Lower lobe of right lung (tissue), 2 donors: Measurements from ENCODE around the gene CSH1. TPM values are rescaled to one million over a fixed set of nuclear protein-coding genes. Genes with fewer than 3 reads are reported as not detected.

Experiments
- ATAC-seq, 2 donors: fragments of 200-7000 bp; cut with Tn5 transposase; one replicate each; pipeline ENCODE4 v1.9.1; 2020 to 2022; ENCODE audit warnings: mild to moderate bottlenecking in 2 of 2, moderate library complexity in 2 of 2
- DNase-seq: peaks from one replicate; pipeline ENCODE4 v3.0.0-alpha.2; 2020
- H3K27ac ChIP-seq: fragments of 200-600 bp; one replicate; pipeline ENCODE4 v1.8.0; 2022
- H3K27me3 ChIP-seq: fragments of 200-600 bp; one replicate; pipeline ENCODE4 v1.8.0; 2022; ENCODE audit warnings: low read depth
- H3K36me3 ChIP-seq: fragments of 200-600 bp; one replicate; pipeline ENCODE4 v1.8.0; 2022; ENCODE audit warnings: mild to moderate bottlenecking
- H3K4me1 ChIP-seq: fragments of 200-600 bp; one replicate; pipeline ENCODE4 v1.8.0; 2022
- H3K4me3 ChIP-seq: fragments of 200-600 bp; one replicate; pipeline ENCODE4 v1.8.0; 2022; ENCODE audit warnings: mild to moderate bottlenecking
- H3K9me3 ChIP-seq: fragments of 200-600 bp; one replicate; pipeline ENCODE4 v1.8.0; 2022
- intact Hi-C: fragments of 100-400 bp; cut with DNase I; formaldehyde crosslinking; loops from one replicate; pipeline ENCODE4 v1.11.0; 2022
- total RNA-seq: library from RNA; stranded (reverse); fragmentation: NEBNext Ultra II Directional; extraction: Animal tissue kit (Norgen Biotek cat#: 25700); gene quantifications from one replicate; pipeline ENCODE4 v1.2.1, GENCODE V29; 2021
- TF ChIP-seq, protein P1 (sequence below): fragments of 200-600 bp; IDR thresholded peaks from one replicate; pipeline ENCODE4 v1.8.0; 2022; ENCODE audit warnings: antibody characterized with exemption, mild to moderate bottlenecking
- donor health status: DM: no; HTN: yes; CAD: no; lungs with severe emphysema.

Gene CSH1
- total RNA-seq, 1 donor from 2014 or later, result not detected

DNA sequence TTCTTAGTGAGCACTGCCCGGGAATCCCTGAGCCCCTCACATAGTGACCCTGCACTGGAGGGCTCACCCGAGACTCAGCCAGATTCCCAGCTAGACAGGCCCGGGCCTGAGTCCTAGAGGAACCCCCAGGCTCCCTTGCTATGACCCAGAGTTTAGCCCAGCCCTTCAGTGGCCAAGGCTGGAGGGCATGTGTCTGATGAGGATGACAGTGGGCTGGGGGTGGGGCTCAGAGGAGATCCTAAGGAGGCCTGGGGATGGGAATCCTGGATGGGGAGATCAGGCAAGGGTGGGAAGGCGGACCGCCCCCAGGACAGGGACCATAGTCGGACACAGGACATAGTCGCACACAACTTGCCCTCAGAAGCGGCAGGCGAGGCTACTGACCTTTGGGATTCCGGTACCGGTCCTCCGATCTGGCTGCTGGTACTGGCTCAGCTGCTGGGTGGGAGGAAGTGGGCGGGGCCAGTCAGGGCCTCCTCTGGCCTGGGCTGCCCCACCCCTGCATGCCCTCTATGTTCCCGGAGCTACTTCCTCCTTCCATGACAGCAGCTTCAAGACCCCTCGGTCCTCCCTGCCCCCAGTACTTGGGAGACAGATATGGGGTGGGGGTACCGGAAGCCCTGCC lies 34.7 kb upstream of the CSH1 start:
- Histone ChIP-seq H3K9me3 (no peaks in the 10 kb centered on the region), H3K27me3 (no peaks in the 10 kb centered on the region), H3K27ac (peak overlapping the region; percentile 67), H3K36me3 (no peaks in the 10 kb centered on the region), H3K4me1 (peaks cover 20% of the 10 kb centered on the region), H3K4me3 (peak overlapping the region; percentile 33)
- TF ChIP-seq, protein P1, sequence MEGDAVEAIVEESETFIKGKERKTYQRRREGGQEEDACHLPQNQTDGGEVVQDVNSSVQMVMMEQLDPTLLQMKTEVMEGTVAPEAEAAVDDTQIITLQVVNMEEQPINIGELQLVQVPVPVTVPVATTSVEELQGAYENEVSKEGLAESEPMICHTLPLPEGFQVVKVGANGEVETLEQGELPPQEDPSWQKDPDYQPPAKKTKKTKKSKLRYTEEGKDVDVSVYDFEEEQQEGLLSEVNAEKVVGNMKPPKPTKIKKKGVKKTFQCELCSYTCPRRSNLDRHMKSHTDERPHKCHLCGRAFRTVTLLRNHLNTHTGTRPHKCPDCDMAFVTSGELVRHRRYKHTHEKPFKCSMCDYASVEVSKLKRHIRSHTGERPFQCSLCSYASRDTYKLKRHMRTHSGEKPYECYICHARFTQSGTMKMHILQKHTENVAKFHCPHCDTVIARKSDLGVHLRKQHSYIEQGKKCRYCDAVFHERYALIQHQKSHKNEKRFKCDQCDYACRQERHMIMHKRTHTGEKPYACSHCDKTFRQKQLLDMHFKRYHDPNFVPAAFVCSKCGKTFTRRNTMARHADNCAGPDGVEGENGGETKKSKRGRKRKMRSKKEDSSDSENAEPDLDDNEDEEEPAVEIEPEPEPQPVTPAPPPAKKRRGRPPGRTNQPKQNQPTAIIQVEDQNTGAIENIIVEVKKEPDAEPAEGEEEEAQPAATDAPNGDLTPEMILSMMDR, result no peak
- DNase-seq, result peak; percentile 84
- intact Hi-C loops, result no loop called here
- peak; percentile 78 for ATAC-seq

DNA sequence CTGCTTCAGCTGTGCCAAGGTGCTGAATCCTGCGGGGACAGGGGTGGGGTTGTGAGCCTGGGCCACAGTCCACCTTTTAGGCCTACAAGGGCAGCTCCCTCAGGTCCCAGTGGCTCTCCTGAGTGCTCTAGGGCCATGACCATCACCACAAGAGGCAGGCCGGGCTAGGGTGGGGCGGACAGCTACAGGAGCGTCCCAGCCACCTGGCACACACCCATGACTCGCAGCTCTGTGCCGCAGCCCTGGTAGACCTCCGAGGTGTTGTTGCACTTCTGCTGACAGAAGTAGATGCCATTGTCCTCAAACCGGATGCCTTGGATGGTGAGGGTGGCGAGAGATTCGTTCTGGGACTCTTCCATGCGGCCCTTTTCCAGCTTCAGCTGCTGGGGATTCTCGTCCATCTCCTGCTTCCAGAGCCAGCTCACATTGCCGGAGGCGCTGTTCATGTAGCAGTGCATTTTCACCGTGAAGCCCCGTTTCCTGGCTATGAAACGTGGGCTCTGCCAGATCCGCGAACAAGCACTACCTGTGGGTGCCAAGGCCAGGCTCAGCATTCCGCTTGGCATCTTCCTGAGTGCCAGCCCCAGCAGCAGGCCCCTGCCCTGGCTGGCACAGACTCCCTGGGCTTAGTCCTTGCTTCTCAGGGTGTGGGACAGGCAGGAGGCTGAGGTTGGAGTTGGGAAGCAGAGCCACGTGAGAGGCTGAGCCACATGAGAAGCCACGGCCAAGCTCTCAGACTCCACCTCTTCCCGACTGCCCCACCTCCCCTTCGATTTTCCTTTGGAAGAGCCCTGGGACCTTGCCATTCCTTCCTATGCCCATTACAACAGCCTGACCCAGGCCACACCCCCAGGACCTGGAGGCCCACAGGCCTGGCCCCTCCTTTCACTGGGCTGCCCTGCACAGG lies 33.7 kb upstream of the CSH1 start:
- Histone ChIP-seq H3K27ac (peak overlapping the region; percentile 67), H3K27me3 (no peaks in the 10 kb centered on the region), H3K36me3 (no peaks in the 10 kb centered on the region), H3K4me3 (no peak overlapping the region), H3K4me1 (peaks cover 20% of the 10 kb centered on the region), H3K9me3 (no peaks in the 10 kb centered on the region)
- ATAC-seq (no peak), DNase-seq (no peak)
- intact Hi-C loops, result no loop called here
- TF ChIP-seq, protein P1, result no peak

DNA sequence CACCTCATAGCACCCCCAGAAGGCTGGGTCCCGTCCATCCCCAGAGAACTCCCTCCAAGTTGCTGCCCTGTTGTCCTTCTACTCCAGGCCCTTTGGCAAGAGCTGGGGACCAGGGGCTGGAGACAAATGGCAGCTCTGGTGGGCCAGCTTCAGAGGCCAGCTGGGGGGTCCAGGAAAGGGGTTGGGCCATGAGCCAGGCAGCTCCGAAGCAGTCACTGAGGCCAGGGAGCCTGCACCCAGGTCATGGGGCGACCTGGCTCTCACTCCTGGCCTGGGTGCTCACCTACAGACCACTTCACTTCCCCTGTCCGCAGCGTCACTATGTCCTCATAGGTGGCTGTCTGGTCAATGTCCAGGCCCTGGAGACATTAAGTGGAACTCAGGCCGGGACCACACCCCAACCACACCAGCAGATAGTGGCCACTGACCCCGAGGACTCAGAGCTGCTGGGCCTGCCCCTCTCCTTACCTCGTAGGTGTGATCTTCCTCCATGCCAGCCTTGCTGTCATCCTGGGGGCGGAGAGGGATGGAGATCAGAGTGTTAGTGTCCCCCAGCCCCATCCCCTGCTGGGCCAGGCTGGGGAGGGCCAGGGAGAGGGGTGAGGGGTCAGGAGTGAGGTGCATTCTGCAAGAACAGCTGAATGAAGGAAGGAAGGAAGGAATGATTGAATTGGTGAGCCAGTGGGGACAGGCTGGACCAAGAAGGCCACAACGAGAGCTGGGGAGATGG lies 32.8 kb upstream of the CSH1 start:
- Histone ChIP-seq H3K27me3 (no peaks in the 10 kb centered on the region), H3K36me3 (no peaks in the 10 kb centered on the region), H3K4me1 (peaks cover 20% of the 10 kb centered on the region), H3K27ac (no peak overlapping the region), H3K9me3 (no peaks in the 10 kb centered on the region), H3K4me3 (no peak overlapping the region)
- no peak for DNase-seq
- ATAC-seq, result no peak
- TF ChIP-seq, protein P1, result no peak
- intact Hi-C loops, result no loop called here

DNA sequence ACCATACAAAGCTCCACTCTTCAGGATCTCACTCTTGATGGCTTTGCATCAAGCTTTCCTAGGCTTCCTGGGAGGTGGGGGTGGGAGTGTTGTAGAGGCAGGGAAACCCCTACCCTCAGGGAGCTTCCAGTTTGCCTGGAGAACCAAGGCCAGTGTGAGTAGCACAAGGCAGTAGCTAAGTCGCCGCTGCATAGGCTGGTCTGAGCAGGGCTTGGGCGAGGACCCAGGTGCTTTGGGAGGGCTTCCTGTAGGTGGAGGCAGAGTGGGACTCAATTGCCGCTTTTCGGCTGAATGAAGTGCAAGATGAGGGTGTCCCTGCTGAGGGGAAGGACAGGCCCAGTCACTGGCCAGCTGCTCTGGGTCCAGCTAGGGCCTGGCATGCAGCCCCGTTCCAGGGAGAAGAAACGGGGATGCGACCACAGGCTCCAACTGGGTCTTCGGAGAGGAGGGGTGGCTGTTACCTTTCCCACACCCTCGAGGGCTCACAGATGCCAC lies 31.8 kb upstream of the CSH1 start:
- ATAC-seq, result no peak
- intact Hi-C loops, result no loop called here
- Histone ChIP-seq H3K36me3 (no peaks in the 10 kb centered on the region), H3K27me3 (no peaks in the 10 kb centered on the region), H3K4me3 (no peak overlapping the region), H3K9me3 (no peaks in the 10 kb centered on the region), H3K4me1 (peaks cover 20% of the 10 kb centered on the region), H3K27ac (no peak overlapping the region)
- TF ChIP-seq, protein P1, result no peak
- DNase-seq, result no peak

DNA sequence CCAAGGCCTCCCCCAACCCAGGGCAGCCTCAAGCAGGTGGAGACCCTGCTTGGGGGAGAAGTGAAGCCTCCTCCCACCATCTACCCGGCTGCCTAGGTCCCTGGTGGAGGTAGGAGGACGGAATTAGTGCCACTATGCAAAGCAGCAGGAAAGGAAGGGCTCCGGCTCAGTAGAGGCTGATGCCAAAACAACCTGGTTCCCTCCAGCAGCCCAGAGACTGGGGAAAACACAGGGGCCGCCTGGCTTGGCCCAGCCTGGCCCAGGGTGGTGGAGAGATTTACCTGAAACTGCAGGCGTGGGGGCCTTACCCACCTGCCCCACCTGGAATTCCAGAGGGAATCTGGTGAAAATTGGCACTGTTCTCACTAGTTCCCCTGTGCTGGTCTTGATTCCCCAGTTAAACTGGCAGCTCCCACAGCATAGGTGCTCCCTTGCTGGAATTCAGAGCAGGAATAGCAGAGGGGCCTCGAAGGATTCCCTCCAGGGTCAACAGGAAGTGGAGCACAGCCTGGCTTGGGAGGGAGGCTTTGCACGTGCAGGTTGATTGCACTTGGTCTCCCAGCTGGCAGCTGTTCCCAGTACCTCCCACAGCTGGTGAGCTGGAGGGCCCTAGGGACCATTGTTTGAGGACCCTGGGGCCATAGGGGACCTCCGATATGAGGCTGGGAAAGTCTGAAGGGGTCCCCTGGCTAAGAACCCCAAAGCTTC lies 31.2 kb upstream of the CSH1 start:
- Histone ChIP-seq H3K4me3 (no peak overlapping the region), H3K27me3 (no peaks in the 10 kb centered on the region), H3K27ac (no peak overlapping the region), H3K4me1 (peaks cover 20% of the 10 kb centered on the region), H3K36me3 (no peaks in the 10 kb centered on the region), H3K9me3 (no peaks in the 10 kb centered on the region)
- peak; percentile 14 for DNase-seq
- no peak for ATAC-seq
- TF ChIP-seq, protein P1, result no peak
- intact Hi-C loops, result no loop called here
